ENCODE data around the gene FOLR2. TPM values are rescaled to one million over a fixed set of nuclear protein-coding genes. Genes with fewer than 3 reads are reported as not detected.

Gene FOLR2
- polyA plus RNA-seq, 1 donor (not counting 4 experiments of a cell fraction or from before 2014, with no cell fraction given): not detected

GRCh38 chr11:72222907-72223614 is 6.5 kb downstream of the FOLR2 start:
- Histone ChIP-seq H2AFZ (ENCODE audit: control insufficient read depth, low read length) (peak overlapping the region; percentile 83), H3K79me2 (ENCODE audit: control insufficient read depth, insufficient read depth, low read length) (peaks cover 24% of the 10 kb centered on the region), H3K4me3 (ENCODE audit: control insufficient read depth in 2 of 3, extremely low read depth in 1 of 3, insufficient read depth in 2 of 3, low read depth in 1 of 3, low read length in 3 of 3) (peak overlapping the region; percentile 72 to 86 (median 74)), H3K9me3 (ENCODE audit: control insufficient read depth, low read depth, low read length) (no peaks in the 10 kb centered on the region), H3K36me3 (ENCODE audit: control insufficient read depth in 2 of 2, extremely low read depth in 1 of 2, insufficient read depth in 2 of 2, low read length in 2 of 2) (peaks cover 0 to 10% of the 10 kb centered on the region in 2 experiments), H3K9me1 (ENCODE audit: control insufficient read depth, extremely low read depth, insufficient read depth, low read length) (no peaks in the 10 kb centered on the region), H3K27ac (ENCODE audit: control insufficient read depth, insufficient read depth, low read length) (peak overlapping the region; percentile 36), H3K4me1 (ENCODE audit: control insufficient read depth, extremely low read depth, insufficient read depth, low read length) (peaks cover 10% of the 10 kb centered on the region), H3K4me2 (ENCODE audit: control insufficient read depth, extremely low read depth, insufficient read depth, low read depth, low read length) (peak overlapping the region; percentile 95), H3K27me3 (ENCODE audit: control insufficient read depth, extremely low read depth, insufficient read depth, low read length) (peaks cover 7% of the 10 kb centered on the region), H4K20me1 (ENCODE audit: control insufficient read depth, extremely low read depth, insufficient read depth, low read length) (peaks cover 3% of the 10 kb centered on the region), H3K9ac (ENCODE audit: control insufficient read depth, extremely low read depth, insufficient read depth, low read length) (peak overlapping the region; percentile 73)
- FAIRE-seq (no peak), DNase-seq (ENCODE audit: low read depth, low spot score) (peak; percentile 26)
- TF ChIP-seq, protein P1, sequence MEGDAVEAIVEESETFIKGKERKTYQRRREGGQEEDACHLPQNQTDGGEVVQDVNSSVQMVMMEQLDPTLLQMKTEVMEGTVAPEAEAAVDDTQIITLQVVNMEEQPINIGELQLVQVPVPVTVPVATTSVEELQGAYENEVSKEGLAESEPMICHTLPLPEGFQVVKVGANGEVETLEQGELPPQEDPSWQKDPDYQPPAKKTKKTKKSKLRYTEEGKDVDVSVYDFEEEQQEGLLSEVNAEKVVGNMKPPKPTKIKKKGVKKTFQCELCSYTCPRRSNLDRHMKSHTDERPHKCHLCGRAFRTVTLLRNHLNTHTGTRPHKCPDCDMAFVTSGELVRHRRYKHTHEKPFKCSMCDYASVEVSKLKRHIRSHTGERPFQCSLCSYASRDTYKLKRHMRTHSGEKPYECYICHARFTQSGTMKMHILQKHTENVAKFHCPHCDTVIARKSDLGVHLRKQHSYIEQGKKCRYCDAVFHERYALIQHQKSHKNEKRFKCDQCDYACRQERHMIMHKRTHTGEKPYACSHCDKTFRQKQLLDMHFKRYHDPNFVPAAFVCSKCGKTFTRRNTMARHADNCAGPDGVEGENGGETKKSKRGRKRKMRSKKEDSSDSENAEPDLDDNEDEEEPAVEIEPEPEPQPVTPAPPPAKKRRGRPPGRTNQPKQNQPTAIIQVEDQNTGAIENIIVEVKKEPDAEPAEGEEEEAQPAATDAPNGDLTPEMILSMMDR (optimal IDR thresholded peaks at IDR 0.05 in 1 of 3, IDR thresholded peaks at IDR 0.05 in 1 of 3, conservative IDR thresholded peaks at IDR 0.05 in 1 of 3; ENCODE audit: extremely low read depth in 1 of 3, insufficient read depth in 2 of 3, low read length in 3 of 3): peak in 1 of 3 experiments; percentile 35
- no peak for TF ChIP-seq EZH2 (IDR thresholded peaks at IDR 0.05; ENCODE audit: low read length)
- dilution Hi-C loops (cut with MboI; ENCODE audit: extremely low pct_ligation_motif_present, low sequenced_read_pairs): no loop called here

GRCh38 chr11:72223615-72224563 is 7.3 kb downstream of the FOLR2 start:
- Histone ChIP-seq H3K4me2 (ENCODE audit: control insufficient read depth, extremely low read depth, insufficient read depth, low read depth, low read length) (peak overlapping the region; percentile 95), H3K36me3 (ENCODE audit: control insufficient read depth in 2 of 2, extremely low read depth in 1 of 2, insufficient read depth in 2 of 2, low read length in 2 of 2) (peaks cover 4 to 13% of the 10 kb centered on the region in 2 experiments), H4K20me1 (ENCODE audit: control insufficient read depth, extremely low read depth, insufficient read depth, low read length) (peaks cover 3% of the 10 kb centered on the region), H3K4me1 (ENCODE audit: control insufficient read depth, extremely low read depth, insufficient read depth, low read length) (peaks cover 10% of the 10 kb centered on the region), H3K79me2 (ENCODE audit: control insufficient read depth, insufficient read depth, low read length) (peaks cover 25% of the 10 kb centered on the region), H3K4me3 (ENCODE audit: control insufficient read depth in 2 of 3, extremely low read depth in 1 of 3, insufficient read depth in 2 of 3, low read depth in 1 of 3, low read length in 3 of 3) (peak overlapping the region; percentile 74 to 86 (median 81)), H3K27ac (ENCODE audit: control insufficient read depth, insufficient read depth, low read length) (peak overlapping the region; percentile 63), H3K9me3 (ENCODE audit: control insufficient read depth, low read depth, low read length) (no peaks in the 10 kb centered on the region), H2AFZ (ENCODE audit: control insufficient read depth, low read length) (peak overlapping the region; percentile 83), H3K9me1 (ENCODE audit: control insufficient read depth, extremely low read depth, insufficient read depth, low read length) (no peaks in the 10 kb centered on the region), H3K27me3 (ENCODE audit: control insufficient read depth, extremely low read depth, insufficient read depth, low read length) (no peaks in the 10 kb centered on the region), H3K9ac (ENCODE audit: control insufficient read depth, extremely low read depth, insufficient read depth, low read length) (peak overlapping the region; percentile 73)
- FAIRE-seq (no peak), DNase-seq (ENCODE audit: low read depth, low spot score) (no peak)
- dilution Hi-C loops (cut with MboI; ENCODE audit: extremely low pct_ligation_motif_present, low sequenced_read_pairs): no loop called here
- TF ChIP-seq, protein P1 (optimal IDR thresholded peaks at IDR 0.05 in 1 of 3, IDR thresholded peaks at IDR 0.05 in 1 of 3, conservative IDR thresholded peaks at IDR 0.05 in 1 of 3; ENCODE audit: extremely low read depth in 1 of 3, insufficient read depth in 2 of 3, low read length in 3 of 3): no peak
- TF ChIP-seq EZH2 (IDR thresholded peaks at IDR 0.05; ENCODE audit: low read length): no peak

Measured in keratinocyte (primary cell).